HG03066 (cell line): ENCODE measurements around the gene RYR3.
A peak's percentile ranks its signal among the peaks of the same experiment; 100 is the strongest.

Experiments
- ATAC-seq: cut with Tn5 transposase; IDR thresholded peaks from one replicate; pipeline ENCODE4 v1.9.1; 2021; ENCODE audit warnings: low read depth; ENCODE audit not compliant: unreplicated experiment

The RYR3 gene

GRCh38 chr15:33636234-33636633, 325.5 kb downstream of the RYR3 start:
- no peak for ATAC-seq

- no peak for ATAC-seq
Measured at GRCh38 chr15:33636958-33637357, 326.2 kb downstream of the RYR3 start.

GRCh38 chr15:33638453-33638852, 327.7 kb downstream of the RYR3 start:
- ATAC-seq = no peak

- no peak for ATAC-seq
Measured at GRCh38 chr15:33639051-33639450, 328.3 kb downstream of the RYR3 start.

GRCh38 chr15:33639456-33639855, 328.7 kb downstream of the RYR3 start:
- ATAC-seq = no peak

GRCh38 chr15:33639978-33640377, 329.2 kb downstream of the RYR3 start:
- ATAC-seq = no peak

- no peak for ATAC-seq
Measured at GRCh38 chr15:33641069-33641468, 330.3 kb downstream of the RYR3 start.

GRCh38 chr15:33644304-33644703, 333.5 kb downstream of the RYR3 start:
- ATAC-seq = no peak

GRCh38 chr15:33646744-33647143, 336.0 kb downstream of the RYR3 start:
- no peak for ATAC-seq

GRCh38 chr15:33649217-33649933, 338.6 kb downstream of the RYR3 start:
- no peak for ATAC-seq

GRCh38 chr15:33654860-33655259, 344.1 kb downstream of the RYR3 start:
- ATAC-seq = no peak

- no peak for ATAC-seq
Measured at GRCh38 chr15:33655488-33655887, 344.7 kb downstream of the RYR3 start.

- no peak for ATAC-seq
Measured at GRCh38 chr15:33656168-33656567, 345.4 kb downstream of the RYR3 start.

GRCh38 chr15:33660151-33660550, 349.4 kb downstream of the RYR3 start:
- ATAC-seq = no peak

GRCh38 chr15:33662014-33662413, 351.2 kb downstream of the RYR3 start:
- ATAC-seq = no peak

GRCh38 chr15:33664947-33665346, 354.2 kb downstream of the RYR3 start:
- ATAC-seq = no peak

GRCh38 chr15:33670567-33670966, 359.8 kb downstream of the RYR3 start:
- no peak for ATAC-seq

- ATAC-seq = peak; percentile 80
Measured at GRCh38 chr15:33671456-33671855, 360.7 kb downstream of the RYR3 start.

- ATAC-seq = no peak
Measured at GRCh38 chr15:33675246-33675645, 364.5 kb downstream of the RYR3 start.

GRCh38 chr15:33677238-33677830, 366.6 kb downstream of the RYR3 start:
- ATAC-seq = no peak

GRCh38 chr15:33678176-33678575, 367.4 kb downstream of the RYR3 start:
- ATAC-seq = no peak

GRCh38 chr15:33678602-33679001, 367.8 kb downstream of the RYR3 start:
- ATAC-seq = no peak
